Panc1 (cell line): Measurements from ENCODE around the gene BMP8B. TPM values are rescaled to one million over a fixed set of nuclear protein-coding genes. Genes with fewer than 3 reads are reported as not detected.
"Not testable (repeated sequence)": the region's sequence is repeated elsewhere in the genome, so short reads cannot be mapped to it uniquely, and the experiment has no call there.

Experiments
- ATAC-seq: fragments of 200-7000 bp; cut with Tn5 transposase; 2 replicates; pipeline ENCODE4 v1.9.1; 2020; ENCODE audit warnings: mild to moderate bottlenecking, moderate library complexity
- BruUV-seq: library from RNA; stranded (reverse); fragments of 400-500 nt; replicated peaks from 2 replicates; lab custom pipeline; 2021; lab: Mats Ljungman, UMichigan
- CTCF ChIA-PET: fragments of 300-600 bp; sonication (Branson Sonifier 250); formaldehyde crosslinking; loops from one replicate; lab custom pipeline; 2022; ENCODE audit warnings: antibody characterized with exemption; lab: Charles Lee
- POLR2A ChIA-PET: fragments of 300-600 bp; sonication (Branson Sonifier 250); formaldehyde crosslinking; loops from one replicate; lab custom pipeline; 2022; ENCODE audit warnings: antibody characterized with exemption; lab: Charles Lee
- DNase-seq: peaks from one replicate; pipeline ENCODE4 v3.0.0-alpha.2; 2010; ENCODE audit warnings: low read depth, low spot score
- H3K27ac ChIP-seq: 2 replicates; pipeline ENCODE4 v1.5.1; 2011; ENCODE audit warnings: mild to moderate bottlenecking, low read length, inconsistent platforms
- H3K27me3 ChIP-seq: fragments of 200-500 bp; sonication (Bioruptor generic); 2 replicates; pipeline ENCODE4 v1.6.0; 2014; ENCODE audit warnings: low read length, inconsistent platforms; ENCODE audit not compliant: control insufficient read depth, insufficient read depth
- H3K36me3 ChIP-seq: fragments of 200-500 bp; sonication (Bioruptor generic); 2 replicates; pipeline ENCODE4 v1.5.1; 2014; ENCODE audit warnings: inconsistent platforms, mild to moderate bottlenecking, low read length, moderate library complexity; ENCODE audit not compliant: control insufficient read depth, insufficient read depth
- H3K4me1 ChIP-seq: 2 replicates; pipeline ENCODE4 v1.5.1; 2011; ENCODE audit warnings: inconsistent platforms, mild to moderate bottlenecking, low read length, moderate library complexity; ENCODE audit not compliant: control insufficient read depth, insufficient read depth
- H3K4me3 ChIP-seq, 2 experiments: 2 replicates each; pipeline ENCODE4 v1.5.1; 2011 to 2012; ENCODE audit warnings: low read depth in 2 of 2, low read length in 2 of 2, mild to moderate bottlenecking in 2 of 2, inconsistent platforms in 1 of 2, moderate library complexity in 1 of 2
- H3K9me3 ChIP-seq: fragments of 200-500 bp; sonication (Bioruptor generic); 2 replicates; pipeline ENCODE4 v1.5.1; 2014; ENCODE audit warnings: low read depth, mild to moderate bottlenecking, inconsistent platforms, low read length, moderate library complexity; ENCODE audit not compliant: control insufficient read depth, insufficient read depth
- CTCF ChIP-seq: fragments of 450-650 bp; IDR thresholded peaks from 2 replicates; pipeline ENCODE4 v1.5.1; 2017; ENCODE audit warnings: mild to moderate bottlenecking
- POLR2AphosphoS5 ChIP-seq: IDR thresholded peaks from 2 replicates; pipeline ENCODE4 v1.6.1; 2012; ENCODE audit warnings: mild to moderate bottlenecking, low read depth, low read length, moderate library complexity
- SIN3A ChIP-seq: IDR thresholded peaks from 2 replicates; pipeline ENCODE4 v1.6.1; 2012; ENCODE audit warnings: low read depth, mild to moderate bottlenecking, low read length, moderate library complexity, borderline replicate concordance; ENCODE audit not compliant: insufficient read depth
- TCF7L2 ChIP-seq: IDR thresholded peaks from 2 replicates; pipeline ENCODE4 v1.6.1; 2011; ENCODE audit warnings: mild to moderate bottlenecking, low read depth, low read length, inconsistent platforms
- in situ Hi-C: cut with HindIII; loops from 2 replicates; pipeline ENCODE4 v1.10.0; 2016; ENCODE audit warnings: low sequenced_read_pairs, low pct_unique_long_range_greater_than_20kb
- intact Hi-C: fragments of 100-400 bp; cut with micrococcal nuclease; formaldehyde crosslinking; loops from one replicate; pipeline ENCODE4 v1.10.0; 2022; ENCODE audit not compliant: unreplicated experiment
- total RNA-seq: library from RNA; stranded (reverse); gene quantifications from one replicate; pipeline ENCODE4 v1.2.1, GENCODE V29; 2021; ENCODE audit not compliant: unreplicated experiment
- TF ChIP-seq, protein P1 (sequence below), 2 experiments: IDR thresholded peaks; 2 replicates each; pipeline ENCODE4 v1.6.1; 2011 to 2012; ENCODE audit warnings: low read depth in 2 of 2, control low read depth in 1 of 2, low read length in 1 of 2, mild to moderate bottlenecking in 1 of 2, moderate library complexity in 1 of 2; ENCODE audit not compliant: insufficient read depth in 1 of 2

BMP8B gene
- total RNA-seq, 1 experiment from 2014 or later, result 3.7 TPM

- ATAC-seq (peak; percentile 65), DNase-seq (no peak)
- Histone ChIP-seq H3K27me3 (no peaks in the 10 kb centered on the region), H3K4me3 (peak overlapping the region; percentile 50 to 55), H3K4me1 (no peaks in the 10 kb centered on the region), H3K36me3 (no peaks in the 10 kb centered on the region), H3K27ac (no peak overlapping the region), H3K9me3 (no peaks in the 10 kb centered on the region)
- no TSS peak for BruUV-seq
- POLR2A ChIA-PET, result no interaction called here
- CTCF ChIA-PET, result no interaction called here
- in situ Hi-C loops (no loop called here), intact Hi-C loops (no loop called here)
- TF ChIP-seq POLR2AphosphoS5 (no peak), CTCF (no peak), SIN3A (no peak), TCF7L2 (no peak)
- TF ChIP-seq, protein P1, sequence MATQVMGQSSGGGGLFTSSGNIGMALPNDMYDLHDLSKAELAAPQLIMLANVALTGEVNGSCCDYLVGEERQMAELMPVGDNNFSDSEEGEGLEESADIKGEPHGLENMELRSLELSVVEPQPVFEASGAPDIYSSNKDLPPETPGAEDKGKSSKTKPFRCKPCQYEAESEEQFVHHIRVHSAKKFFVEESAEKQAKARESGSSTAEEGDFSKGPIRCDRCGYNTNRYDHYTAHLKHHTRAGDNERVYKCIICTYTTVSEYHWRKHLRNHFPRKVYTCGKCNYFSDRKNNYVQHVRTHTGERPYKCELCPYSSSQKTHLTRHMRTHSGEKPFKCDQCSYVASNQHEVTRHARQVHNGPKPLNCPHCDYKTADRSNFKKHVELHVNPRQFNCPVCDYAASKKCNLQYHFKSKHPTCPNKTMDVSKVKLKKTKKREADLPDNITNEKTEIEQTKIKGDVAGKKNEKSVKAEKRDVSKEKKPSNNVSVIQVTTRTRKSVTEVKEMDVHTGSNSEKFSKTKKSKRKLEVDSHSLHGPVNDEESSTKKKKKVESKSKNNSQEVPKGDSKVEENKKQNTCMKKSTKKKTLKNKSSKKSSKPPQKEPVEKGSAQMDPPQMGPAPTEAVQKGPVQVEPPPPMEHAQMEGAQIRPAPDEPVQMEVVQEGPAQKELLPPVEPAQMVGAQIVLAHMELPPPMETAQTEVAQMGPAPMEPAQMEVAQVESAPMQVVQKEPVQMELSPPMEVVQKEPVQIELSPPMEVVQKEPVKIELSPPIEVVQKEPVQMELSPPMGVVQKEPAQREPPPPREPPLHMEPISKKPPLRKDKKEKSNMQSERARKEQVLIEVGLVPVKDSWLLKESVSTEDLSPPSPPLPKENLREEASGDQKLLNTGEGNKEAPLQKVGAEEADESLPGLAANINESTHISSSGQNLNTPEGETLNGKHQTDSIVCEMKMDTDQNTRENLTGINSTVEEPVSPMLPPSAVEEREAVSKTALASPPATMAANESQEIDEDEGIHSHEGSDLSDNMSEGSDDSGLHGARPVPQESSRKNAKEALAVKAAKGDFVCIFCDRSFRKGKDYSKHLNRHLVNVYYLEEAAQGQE (IDR thresholded peaks at IDR 0.05; ENCODE audit: insufficient read depth in 1 of 2, low read depth in 2 of 2, low read length in 1 of 2), result no peak
These were observed 273 bp downstream of the BMP8B start for GRCh38 chr1:39788426-39788757.

DNA sequence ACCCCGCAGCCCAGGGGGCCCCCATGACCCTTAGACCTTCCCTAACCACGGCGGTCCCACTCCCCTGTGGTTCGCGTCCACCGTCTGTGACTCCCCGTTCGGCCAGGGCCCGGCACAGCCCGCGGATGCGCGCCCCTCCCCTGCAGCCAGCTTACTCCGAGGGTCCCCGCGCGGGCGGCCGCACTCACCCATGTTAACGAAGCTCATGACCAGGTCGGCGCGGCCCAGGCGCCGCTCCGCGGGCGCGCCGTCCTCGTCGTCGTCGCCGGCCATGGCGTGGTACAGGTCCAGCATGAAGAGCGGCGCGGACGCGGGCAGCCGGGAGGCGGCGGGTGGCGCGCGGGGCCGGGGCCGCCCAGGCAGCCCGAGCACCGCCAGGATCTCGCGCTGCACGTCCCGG is 701 bp downstream of the BMP8B start:
- intact Hi-C loops, DNase-seq, POLR2A ChIA-PET, H3K4me1 ChIP-seq, CTCF ChIA-PET, in situ Hi-C loops, H3K27ac ChIP-seq, H3K27me3 ChIP-seq, H3K36me3 ChIP-seq, H3K9me3 ChIP-seq, BruUV-seq: not testable (repeated sequence)
- H3K4me3 ChIP-seq, result peak overlapping the region in 1 of 2 experiments; percentile 55; a peak in 2 of 4 replicates
- peak; percentile 23 for ATAC-seq

- POLR2A ChIA-PET, result interaction anchor here (0.5 kb wide), 1 partner anchor 49 kb away, joined by 3 read pairs; no protein-coding TSS in a partner anchor
- CTCF ChIA-PET, result no interaction called here
These were observed 1.2 kb downstream of the BMP8B start for GRCh38 chr1:39787468-39787867.

More at GRCh38 chr1:39787468-39787867, 1.2 kb downstream of the BMP8B start:
- H3K27me3 ChIP-seq, result no peaks in the 10 kb centered on the region
- in situ Hi-C loops, result no loop called here
- BruUV-seq, result no TSS peak
- TF ChIP-seq POLR2AphosphoS5 (no peak), CTCF (no peak), SIN3A (no peak), TCF7L2 (no peak)
- TF ChIP-seq, protein P1 (IDR thresholded peaks at IDR 0.05; ENCODE audit: insufficient read depth in 1 of 2, low read depth in 2 of 2, low read length in 1 of 2), result no peak
- no peak for DNase-seq
- no peak overlapping the region for H3K27ac ChIP-seq
- H3K4me1 ChIP-seq, result no peaks in the 10 kb centered on the region
- ATAC-seq, result no peak
- H3K4me3 ChIP-seq, result peak overlapping the region in 1 of 2 experiments; percentile 55; a peak in 1 of 4 replicates
- H3K36me3 ChIP-seq, result no peaks in the 10 kb centered on the region
- H3K9me3 ChIP-seq, result no peaks in the 10 kb centered on the region
- intact Hi-C loops, result no loop called here
